Measurements from ENCODE around the gene ADAR. TPM values are rescaled to one million over a fixed set of nuclear protein-coding genes. Genes with fewer than 3 reads are reported as not detected.

ADAR gene
- total RNA-seq, 4 donors from 2014 or later = 66.5 to 104 (median 78.6) TPM

DNA sequence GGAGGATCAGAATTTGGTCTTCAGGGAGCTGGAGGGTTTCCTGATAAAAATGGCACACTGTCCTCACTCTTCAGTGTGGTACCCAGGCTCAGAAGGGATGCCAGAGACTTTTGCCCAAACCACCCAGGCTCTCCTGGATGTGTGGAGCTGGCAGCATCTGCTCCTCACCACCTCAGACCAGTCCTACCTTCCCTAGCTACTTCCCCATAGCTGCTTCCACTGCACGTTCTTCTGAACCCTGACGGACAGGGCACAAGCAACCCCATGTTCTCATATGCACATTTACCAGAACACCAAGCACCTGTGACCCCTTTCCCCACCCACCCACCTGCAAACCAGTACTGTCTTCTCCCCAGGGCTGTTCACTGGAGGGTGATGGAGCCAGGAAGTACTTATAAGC, 4.7 kb downstream of the ADAR start:
- no peak for TF ChIP-seq CTCF (IDR thresholded peaks at IDR 0.05; ENCODE audit: low read depth)

DNA sequence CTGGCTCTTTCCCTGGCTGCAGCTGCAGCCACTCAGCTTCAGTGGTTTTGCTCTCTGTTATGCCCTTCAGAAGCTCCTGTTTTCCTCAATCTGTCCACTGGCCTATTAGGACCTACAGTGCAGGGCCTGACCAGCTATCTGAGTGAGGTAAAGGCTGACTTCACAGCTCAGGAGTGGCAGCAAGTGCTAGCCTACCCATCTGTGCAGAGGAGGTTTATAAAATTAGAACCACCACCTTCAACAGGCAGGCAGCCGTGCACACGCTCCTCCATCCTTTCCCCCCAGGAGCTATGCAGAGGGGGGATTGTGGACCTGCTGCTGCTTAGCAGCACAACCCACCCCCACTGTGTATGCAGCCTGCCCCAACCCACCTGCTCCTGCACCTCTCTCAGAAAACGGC, 8.3 kb downstream of the ADAR start:
- TF ChIP-seq CTCF (IDR thresholded peaks at IDR 0.05; ENCODE audit: low read depth) = no peak

GRCh38 chr1:154598871-154599635, 8.9 kb downstream of the ADAR start:
- no peak for TF ChIP-seq CTCF (IDR thresholded peaks at IDR 0.05; ENCODE audit: low read depth)

DNA sequence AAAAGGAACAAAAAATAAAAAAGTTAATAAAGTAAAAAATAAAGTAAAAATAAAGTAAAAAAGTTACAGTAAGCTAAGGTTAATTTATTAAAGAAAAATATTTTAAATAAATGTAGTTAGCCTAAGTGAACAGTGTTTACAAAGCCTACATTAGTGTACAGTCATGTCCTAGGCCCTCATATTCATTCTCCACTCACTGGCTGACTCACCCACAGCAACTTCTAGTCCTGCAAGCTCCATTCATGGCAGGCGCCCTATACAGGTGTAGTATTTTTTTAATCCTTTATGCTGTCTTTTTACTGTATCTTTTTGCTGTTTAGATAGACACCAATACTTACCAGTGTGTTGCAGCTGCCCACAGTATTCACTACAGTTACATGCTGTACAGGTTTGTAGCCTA, 12.4 kb downstream of the ADAR start:
- TF ChIP-seq CTCF (IDR thresholded peaks at IDR 0.05; ENCODE audit: low read depth) = no peak

DNA sequence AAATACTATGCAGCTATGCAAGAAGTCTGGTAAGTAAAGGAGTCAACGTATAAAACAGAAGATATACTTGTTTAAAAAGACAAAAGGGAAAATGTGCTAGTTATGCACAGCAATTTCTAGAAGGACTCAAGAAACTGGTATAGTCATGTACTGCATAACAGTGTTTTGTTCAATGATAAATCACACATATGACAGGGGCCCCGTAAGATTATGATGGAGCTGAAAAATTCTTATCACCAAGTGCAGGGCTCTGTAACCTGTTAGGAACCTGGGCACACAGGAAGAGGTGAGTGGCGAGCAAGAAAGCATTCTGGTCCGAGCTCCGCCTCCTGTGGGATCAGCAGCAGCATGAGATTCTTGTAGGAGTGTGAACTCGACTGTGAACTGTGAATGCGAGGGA, 13.2 kb downstream of the ADAR start:
- TF ChIP-seq CTCF (IDR thresholded peaks at IDR 0.05; ENCODE audit: low read depth) = no peak

DNA sequence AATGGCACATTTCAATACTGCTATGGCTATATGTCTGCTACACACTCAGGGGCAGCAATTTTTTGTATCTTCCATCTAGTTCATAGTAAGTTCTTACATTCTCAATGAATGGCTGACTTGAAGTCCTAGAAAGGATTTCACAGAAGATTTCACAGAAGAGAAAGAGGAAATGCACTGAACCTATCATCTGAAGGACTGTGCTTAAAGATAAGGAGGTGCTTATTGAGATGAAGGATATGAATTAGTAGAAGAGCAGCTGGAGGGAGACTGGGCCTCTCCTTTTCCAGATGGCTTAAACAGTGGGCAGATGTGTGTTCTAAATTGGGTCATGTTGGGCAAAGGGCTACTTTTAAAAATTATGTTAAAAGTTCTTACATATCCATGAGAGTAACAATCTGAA, 14.6 kb downstream of the ADAR start:
- TF ChIP-seq CTCF (IDR thresholded peaks at IDR 0.05; ENCODE audit: low read depth) = no peak

DNA sequence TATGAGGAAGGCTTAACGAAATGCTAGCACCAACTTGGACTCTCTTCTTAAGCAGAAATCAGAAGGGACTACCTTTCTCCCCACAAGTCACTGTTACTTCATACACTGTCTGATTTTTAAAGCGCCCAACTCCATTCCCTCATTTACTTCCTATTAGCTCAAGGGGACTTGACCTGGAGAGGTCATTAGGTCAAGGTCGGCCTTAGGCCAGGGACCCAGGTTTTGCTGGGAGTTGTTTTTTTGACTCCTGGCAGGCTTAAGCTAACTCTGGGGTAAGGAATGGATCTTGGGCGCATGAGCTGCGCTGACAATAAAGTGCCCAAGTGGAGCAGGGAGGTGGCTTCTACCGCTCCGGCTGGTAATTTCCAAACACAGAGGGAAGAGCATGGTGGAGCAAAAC, 16.8 kb downstream of the ADAR start:
- TF ChIP-seq CTCF (IDR thresholded peaks at IDR 0.05; ENCODE audit: low read depth) = no peak
